ENCODE data around the gene ZNF592.

DNA sequence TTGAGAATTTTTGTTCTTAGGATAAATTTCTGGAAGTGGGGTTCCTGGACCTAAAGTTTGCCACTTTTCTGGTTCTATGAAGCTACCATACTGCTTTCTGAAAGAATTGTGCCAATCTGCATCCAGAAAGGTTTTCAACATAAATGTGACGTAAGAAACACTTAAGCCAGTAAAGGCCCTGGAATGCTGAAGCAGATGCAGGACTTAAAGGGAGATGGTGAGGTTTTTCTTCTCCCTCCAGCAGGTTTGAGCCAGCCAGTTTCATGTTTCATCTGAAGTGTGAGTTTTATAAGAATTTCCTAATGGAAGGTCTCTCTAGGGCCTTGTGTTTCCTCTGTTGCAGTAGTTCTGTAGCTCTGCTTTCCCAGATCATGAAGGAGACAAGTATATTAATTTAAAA, 33.1 kb downstream of the ZNF592 start:
- TF ChIP-seq, protein P1, sequence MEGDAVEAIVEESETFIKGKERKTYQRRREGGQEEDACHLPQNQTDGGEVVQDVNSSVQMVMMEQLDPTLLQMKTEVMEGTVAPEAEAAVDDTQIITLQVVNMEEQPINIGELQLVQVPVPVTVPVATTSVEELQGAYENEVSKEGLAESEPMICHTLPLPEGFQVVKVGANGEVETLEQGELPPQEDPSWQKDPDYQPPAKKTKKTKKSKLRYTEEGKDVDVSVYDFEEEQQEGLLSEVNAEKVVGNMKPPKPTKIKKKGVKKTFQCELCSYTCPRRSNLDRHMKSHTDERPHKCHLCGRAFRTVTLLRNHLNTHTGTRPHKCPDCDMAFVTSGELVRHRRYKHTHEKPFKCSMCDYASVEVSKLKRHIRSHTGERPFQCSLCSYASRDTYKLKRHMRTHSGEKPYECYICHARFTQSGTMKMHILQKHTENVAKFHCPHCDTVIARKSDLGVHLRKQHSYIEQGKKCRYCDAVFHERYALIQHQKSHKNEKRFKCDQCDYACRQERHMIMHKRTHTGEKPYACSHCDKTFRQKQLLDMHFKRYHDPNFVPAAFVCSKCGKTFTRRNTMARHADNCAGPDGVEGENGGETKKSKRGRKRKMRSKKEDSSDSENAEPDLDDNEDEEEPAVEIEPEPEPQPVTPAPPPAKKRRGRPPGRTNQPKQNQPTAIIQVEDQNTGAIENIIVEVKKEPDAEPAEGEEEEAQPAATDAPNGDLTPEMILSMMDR (conservative IDR thresholded peaks at IDR 0.05 in 1 of 2, IDR thresholded peaks at IDR 0.05 in 1 of 2; ENCODE audit: extremely low read depth in 1 of 2, insufficient read depth in 1 of 2, low read depth in 1 of 2, low read length in 2 of 2), result no peak
- no peak for TF ChIP-seq EZH2 (IDR thresholded peaks at IDR 0.05; ENCODE audit: borderline replicate concordance, low read length)
